ENCODE measurements around the gene SGSM1. TPM values are rescaled to one million over a fixed set of nuclear protein-coding genes. Genes with fewer than 3 reads are reported as not detected.

Gene SGSM1
- polyA plus RNA-seq, 6 donors from 2014 or later = 0.13 to 0.97 (median 0.50) TPM; not detected in 2

GRCh38 chr22:24775769-24776492 lies 30.1 kb upstream of the SGSM1 start:
- Mint-ChIP-seq H3K27ac (no peak overlapping the region), H3K36me3 (no peaks in the 10 kb centered on the region), H3K4me3 (no peak overlapping the region), H3K27me3 (peaks cover 22 to 51% (median 36%) of the 10 kb centered on the region in 3 donors), H3K9me3 (peaks cover 0 to under 1% (median 0%) of the 10 kb centered on the region in 7 donors), H3K4me1 (no peaks in the 10 kb centered on the region)
- DNase-seq = no peak
- ATAC-seq (ENCODE audit: low read depth in 2 of 2) = no peak

GRCh38 chr22:24776525-24776924 lies 29.5 kb upstream of the SGSM1 start:
- H3K27me3 Mint-ChIP-seq = peaks cover 22 to 51% (median 36%) of the 10 kb centered on the region in 3 donors
- H3K36me3 Mint-ChIP-seq = no peaks in the 10 kb centered on the region
- no peaks in the 10 kb centered on the region for H3K4me1 Mint-ChIP-seq
- H3K4me3 Mint-ChIP-seq = no peak overlapping the region
- DNase-seq (no peak), ATAC-seq (ENCODE audit: low read depth in 2 of 2) (no peak)
- no peak overlapping the region for H3K27ac Mint-ChIP-seq
- peaks cover 0 to 5% (median 2%) of the 10 kb centered on the region in 7 donors for H3K9me3 Mint-ChIP-seq

DNA sequence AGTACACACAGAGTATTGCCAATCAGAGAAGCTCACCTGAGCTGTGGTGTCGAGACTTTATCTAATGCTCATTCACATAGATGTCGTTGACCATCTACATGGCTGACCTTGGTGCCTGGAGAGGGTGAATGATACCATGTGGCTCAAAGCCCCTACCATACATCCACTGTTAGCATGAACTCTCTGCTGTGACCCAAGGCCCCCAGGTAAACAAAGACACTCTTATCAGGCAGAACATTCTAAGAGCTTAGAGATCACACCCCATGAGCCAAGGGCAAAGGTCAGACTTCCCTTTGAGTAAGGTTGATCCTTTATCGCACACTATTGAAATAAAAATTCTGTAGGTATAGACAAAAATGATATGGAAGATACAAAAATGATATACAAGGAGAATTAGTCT lies 16.5 kb upstream of the SGSM1 start:
- no peak for ATAC-seq (ENCODE audit: low read depth in 2 of 2)
- H3K36me3 Mint-ChIP-seq = no peaks in the 10 kb centered on the region
- H3K4me1 Mint-ChIP-seq = no peaks in the 10 kb centered on the region

DNA sequence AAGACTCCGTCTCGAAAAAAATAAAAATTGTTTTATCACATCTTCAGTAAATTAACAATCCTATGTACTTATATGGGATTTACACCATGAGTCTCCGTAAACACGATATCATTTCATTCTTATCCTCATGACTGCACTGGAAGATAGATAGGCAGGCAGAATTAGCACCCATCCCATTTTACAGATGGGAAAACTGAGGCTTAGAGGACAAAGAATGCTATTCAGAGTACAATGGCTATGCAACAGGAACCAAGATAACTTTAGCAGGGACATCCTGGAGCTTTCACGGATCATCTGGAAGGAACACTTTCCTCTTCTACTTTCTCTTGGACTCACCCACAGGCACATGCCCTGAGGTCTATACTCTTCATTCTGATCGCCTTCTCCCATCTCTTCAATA lies 14.6 kb upstream of the SGSM1 start:
- DNase-seq = no peak
- no peaks in the 10 kb centered on the region for H3K4me1 Mint-ChIP-seq
- H3K27me3 Mint-ChIP-seq = peaks cover 12 to 27% (median 17%) of the 10 kb centered on the region in 3 donors
- no peaks in the 10 kb centered on the region for H3K36me3 Mint-ChIP-seq
- H3K27ac Mint-ChIP-seq = no peak overlapping the region
- no peak for ATAC-seq (ENCODE audit: low read depth in 2 of 2)
- no peak overlapping the region for H3K4me3 Mint-ChIP-seq
- no peaks in the 10 kb centered on the region for H3K9me3 Mint-ChIP-seq

More for the DNA sequence above, 16.5 kb upstream of the SGSM1 start:
- peaks cover 12 to 36% (median 28%) of the 10 kb centered on the region in 3 donors for H3K27me3 Mint-ChIP-seq
- H3K4me3 Mint-ChIP-seq = no peak overlapping the region
- DNase-seq = no peak
- H3K27ac Mint-ChIP-seq = no peak overlapping the region
- no peaks in the 10 kb centered on the region for H3K9me3 Mint-ChIP-seq

GRCh38 chr22:24796056-24796455 lies 10.0 kb upstream of the SGSM1 start:
- Mint-ChIP-seq H3K9me3 (no peaks in the 10 kb centered on the region), H3K36me3 (no peaks in the 10 kb centered on the region), H3K4me3 (no peak overlapping the region), H3K27me3 (peaks cover 3 to 12% (median 5%) of the 10 kb centered on the region in 3 donors), H3K4me1 (no peaks in the 10 kb centered on the region), H3K27ac (no peak overlapping the region)
- ATAC-seq (ENCODE audit: low read depth in 2 of 2) = no peak
- no peak for DNase-seq

- DNase-seq (no peak), ATAC-seq (ENCODE audit: low read depth in 2 of 2) (no peak)
- H3K4me1 Mint-ChIP-seq = no peaks in the 10 kb centered on the region
- H3K27ac Mint-ChIP-seq = no peak overlapping the region
- no peaks in the 10 kb centered on the region for H3K9me3 Mint-ChIP-seq
- H3K27me3 Mint-ChIP-seq = peaks cover 0 to 12% (median 3%) of the 10 kb centered on the region in 3 donors
- no peak overlapping the region for H3K4me3 Mint-ChIP-seq
- H3K36me3 Mint-ChIP-seq = no peaks in the 10 kb centered on the region
Observed at GRCh38 chr22:24796860-24797259, 9.2 kb upstream of the SGSM1 start.

- ATAC-seq (ENCODE audit: low read depth in 2 of 2) = no peak
- Mint-ChIP-seq H3K27ac (peak overlapping the region in 2 of 6 donors; percentile 0 to 23), H3K4me3 (no peak overlapping the region), H3K36me3 (no peaks in the 10 kb centered on the region), H3K27me3 (peaks cover 4 to 16% (median 12%) of the 10 kb centered on the region in 3 donors), H3K4me1 (no peaks in the 10 kb centered on the region), H3K9me3 (peaks cover 0 to 4% (median 0%) of the 10 kb centered on the region in 7 donors)
- no peak for DNase-seq
Observed at GRCh38 chr22:24801901-24802465, 4.0 kb upstream of the SGSM1 start.

DNA sequence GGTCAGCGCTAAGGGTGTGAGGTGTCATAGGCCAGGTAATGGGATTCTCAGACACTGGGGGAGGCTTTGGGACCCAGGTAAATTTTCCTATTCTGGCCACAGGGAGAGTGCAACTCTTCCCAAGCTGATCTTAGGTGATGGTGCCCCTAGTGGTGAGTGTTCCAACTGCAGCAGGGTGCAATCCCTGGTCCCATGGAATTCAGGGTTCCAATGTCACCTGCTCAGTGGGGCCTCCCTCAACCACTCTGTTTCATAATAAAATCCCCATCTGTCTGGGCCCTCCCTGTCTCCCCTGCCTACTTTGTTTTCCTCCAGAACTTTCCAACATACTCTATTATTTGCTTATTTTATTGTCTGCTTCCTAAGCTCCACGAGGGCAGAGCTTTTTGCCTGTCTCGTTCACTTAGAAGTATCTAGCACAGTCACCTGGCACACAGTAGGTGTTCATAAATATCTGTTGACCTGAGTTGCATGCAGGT lies 2.9 kb upstream of the SGSM1 start:
- peaks cover 0 to 4% (median 3%) of the 10 kb centered on the region in 3 donors for H3K4me1 Mint-ChIP-seq
- DNase-seq (peak; percentile 21), ATAC-seq (ENCODE audit: low read depth in 2 of 2) (no peak)
- no peak overlapping the region for H3K27ac Mint-ChIP-seq
- peaks cover 0 to 8% (median 0%) of the 10 kb centered on the region in 7 donors for H3K9me3 Mint-ChIP-seq
- peaks cover 13 to 27% (median 19%) of the 10 kb centered on the region in 3 donors for H3K27me3 Mint-ChIP-seq
- no peaks in the 10 kb centered on the region for H3K36me3 Mint-ChIP-seq
- peak overlapping the region in 1 of 8 donors; percentile 9 for H3K4me3 Mint-ChIP-seq

- Mint-ChIP-seq H3K27ac (peak overlapping the region in 1 of 6 donors; percentile 81), H3K4me1 (peaks cover 0 to 4% (median 3%) of the 10 kb centered on the region in 3 donors), H3K4me3 (peak overlapping the region; percentile 10 to 87 (median 58)), H3K36me3 (no peaks in the 10 kb centered on the region), H3K9me3 (peaks cover 0 to 8% (median 0%) of the 10 kb centered on the region in 7 donors), H3K27me3 (peaks cover 21 to 52% (median 45%) of the 10 kb centered on the region in 3 donors)
- ATAC-seq (ENCODE audit: low read depth in 2 of 2) (no peak), DNase-seq (no peak)
Observed at GRCh38 chr22:24806663-24807001, 621 bp downstream of the SGSM1 start.

- Mint-ChIP-seq H3K27me3 (peaks cover 21 to 53% (median 45%) of the 10 kb centered on the region in 3 donors), H3K36me3 (no peaks in the 10 kb centered on the region), H3K4me3 (peak overlapping the region; percentile 9 to 64 (median 46)), H3K4me1 (peaks cover 0 to 4% (median 3%) of the 10 kb centered on the region in 3 donors), H3K27ac (peak overlapping the region in 1 of 6 donors; percentile 33), H3K9me3 (peaks cover 0 to 8% (median 0%) of the 10 kb centered on the region in 7 donors)
- DNase-seq = no peak
- no peak for ATAC-seq (ENCODE audit: low read depth in 2 of 2)
Observed at GRCh38 chr22:24807284-24807950, 1.4 kb downstream of the SGSM1 start.

DNA sequence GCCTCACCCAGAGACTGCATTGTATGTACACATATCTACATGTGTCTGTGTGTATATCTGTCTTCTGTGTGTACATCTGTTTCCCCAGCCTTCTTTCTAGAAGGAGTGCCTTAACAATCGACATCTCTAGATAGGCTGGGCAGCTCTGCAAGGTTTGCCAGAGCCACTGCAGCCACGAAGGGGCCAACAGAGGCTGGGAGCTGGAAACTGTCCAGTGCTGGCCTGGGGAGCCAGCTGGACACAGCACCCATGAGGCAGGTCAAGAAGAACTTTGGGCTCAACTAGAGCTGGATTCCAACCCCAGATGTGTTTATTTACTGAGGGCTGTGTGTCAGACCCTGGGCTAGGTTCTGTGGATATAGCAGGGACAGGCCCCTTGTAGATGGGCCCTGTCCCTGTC lies 3.3 kb downstream of the SGSM1 start:
- Mint-ChIP-seq H3K9me3 (peaks cover 0 to 8% (median 0%) of the 10 kb centered on the region in 7 donors), H3K4me1 (peaks cover 0 to 4% (median 3%) of the 10 kb centered on the region in 3 donors), H3K4me3 (peak overlapping the region in 1 of 8 donors; percentile 46), H3K27me3 (peaks cover 21 to 52% (median 41%) of the 10 kb centered on the region in 3 donors), H3K36me3 (no peaks in the 10 kb centered on the region), H3K27ac (no peak overlapping the region)
- no peak for ATAC-seq (ENCODE audit: low read depth in 2 of 2)
- no peak for DNase-seq

DNA sequence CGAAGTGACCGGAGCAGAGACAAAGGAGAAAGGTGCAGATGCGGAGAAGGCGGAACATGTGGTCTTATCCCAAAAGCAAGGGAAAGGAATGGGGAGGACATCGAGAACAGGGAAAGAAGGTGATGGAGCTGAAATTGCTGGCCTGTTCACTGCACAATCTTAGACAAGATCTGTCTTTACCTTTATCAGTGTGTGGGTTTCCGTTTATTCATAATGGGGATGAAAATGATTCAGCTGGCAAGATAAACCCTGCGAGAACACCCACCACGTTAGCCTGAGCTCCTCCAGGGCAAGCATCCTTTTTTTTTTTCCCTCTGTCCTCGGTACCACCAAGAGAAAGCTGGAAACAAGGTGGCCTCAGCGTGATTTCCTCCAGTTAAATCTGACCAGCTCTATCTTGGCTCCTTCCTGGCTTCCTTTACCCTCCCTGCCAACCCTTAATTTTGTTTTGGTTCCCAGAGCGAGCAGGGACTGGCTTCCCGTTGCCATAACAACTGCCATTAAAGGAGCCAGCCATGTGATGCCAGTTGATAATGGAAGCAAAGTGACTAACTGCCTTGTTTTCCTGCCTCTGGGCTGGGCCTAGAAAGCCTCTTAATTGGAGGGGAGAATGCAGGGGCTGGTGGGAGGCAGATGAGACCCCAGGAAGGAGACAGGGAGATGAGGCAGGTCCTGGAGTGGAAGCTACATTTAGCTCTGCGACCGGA lies 4.2 kb downstream of the SGSM1 start:
- Mint-ChIP-seq H3K4me1 (peaks cover 0 to 4% (median 3%) of the 10 kb centered on the region in 3 donors), H3K4me3 (no peak overlapping the region), H3K9me3 (peaks cover 0 to 12% (median 7%) of the 10 kb centered on the region in 7 donors), H3K27me3 (peaks cover 21 to 45% (median 34%) of the 10 kb centered on the region in 3 donors), H3K36me3 (no peaks in the 10 kb centered on the region), H3K27ac (peak overlapping the region in 2 of 6 donors; percentile 61 to 78)
- DNase-seq (no peak), ATAC-seq (ENCODE audit: low read depth in 2 of 2) (no peak)
